VCaP (cell line): ENCODE measurements around the gene MAGEB16.

Experiments
- H3K27ac ChIP-seq: fragments of 450-650 bp; 2 replicates; pipeline ENCODE4 v1.5.1; 2017
- CTCF ChIP-seq: fragments of 450-650 bp; conservative IDR thresholded peaks from 2 replicates; pipeline ENCODE4 v1.5.1; 2017; ENCODE audit warnings: mild to moderate bottlenecking, moderate library complexity

Gene MAGEB16

GRCh38 chrX:35819241-35819640 is 21.1 kb downstream of the MAGEB16 start:
- no peak overlapping the region for H3K27ac ChIP-seq
- no peak for TF ChIP-seq CTCF

GRCh38 chrX:35826503-35826902 is 28.4 kb downstream of the MAGEB16 start:
- TF ChIP-seq CTCF = no peak
- no peak overlapping the region for H3K27ac ChIP-seq

DNA sequence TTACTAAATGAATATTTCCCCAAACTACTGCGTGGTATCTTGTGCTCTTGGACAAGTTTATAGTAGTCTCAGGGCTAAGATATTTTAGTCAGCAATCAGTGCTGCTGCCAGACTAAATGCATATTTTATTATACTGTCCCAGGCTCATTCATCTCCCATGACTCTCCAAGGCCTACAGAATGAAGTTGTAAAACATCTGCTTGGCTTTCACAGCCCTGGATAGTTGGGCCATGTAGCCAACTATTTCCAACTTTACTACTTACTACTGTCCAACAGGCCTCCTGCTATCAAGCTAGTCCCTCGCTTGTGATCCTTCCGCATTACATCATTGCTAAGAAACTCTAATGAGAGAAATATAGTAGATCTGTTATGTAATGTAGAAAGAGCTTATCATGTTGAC is 31.4 kb downstream of the MAGEB16 start:
- no peak overlapping the region for H3K27ac ChIP-seq
- TF ChIP-seq CTCF = no peak

GRCh38 chrX:35841872-35842271 is 43.7 kb downstream of the MAGEB16 start:
- no peak overlapping the region for H3K27ac ChIP-seq
- no peak for TF ChIP-seq CTCF

DNA sequence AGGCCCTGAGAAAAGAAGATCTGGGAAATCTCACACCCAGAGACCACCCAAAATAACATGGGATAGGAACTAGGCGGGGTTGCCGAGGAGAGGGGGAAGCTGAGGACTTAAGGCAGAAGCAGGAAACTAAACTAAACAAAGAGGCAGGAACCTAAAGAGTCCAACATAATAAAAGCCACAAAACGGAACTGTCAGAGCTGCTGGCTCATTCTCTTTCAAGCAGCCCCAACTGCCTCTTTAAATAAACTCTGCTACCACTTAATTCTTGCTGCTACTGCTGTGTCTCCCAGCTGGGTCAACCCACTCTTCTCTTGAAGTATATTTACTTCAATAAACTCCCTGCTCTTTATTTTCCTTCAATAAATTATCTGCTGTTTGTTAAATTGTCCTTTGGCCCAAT is 44.5 kb downstream of the MAGEB16 start:
- H3K27ac ChIP-seq = no peak overlapping the region
- TF ChIP-seq CTCF = no peak

DNA sequence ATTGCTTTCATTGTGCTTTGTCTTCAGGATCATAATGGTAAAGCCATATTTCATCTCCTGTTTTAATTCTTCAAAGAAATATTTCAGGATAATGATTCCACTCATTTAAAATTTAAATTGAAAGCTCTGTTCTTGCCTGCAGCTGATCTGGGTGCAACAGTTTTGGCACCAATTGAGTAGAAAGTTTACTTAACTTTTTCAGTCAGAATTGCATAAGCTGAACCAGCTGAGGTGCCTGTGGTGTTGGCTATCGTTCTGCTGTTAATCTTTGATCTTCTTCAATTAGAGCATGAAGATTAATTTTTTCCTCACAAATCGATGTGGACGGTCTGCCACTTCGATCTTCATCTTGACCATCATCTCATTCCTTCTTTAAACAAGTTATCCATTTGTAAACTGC is 49.6 kb downstream of the MAGEB16 start:
- no peak for TF ChIP-seq CTCF
- no peak overlapping the region for H3K27ac ChIP-seq
